ENCODE results near the gene ACTR1A.

- TF ChIP-seq CTCF (IDR thresholded peaks at IDR 0.05) (no peak), POLR2A (IDR thresholded peaks at IDR 0.05) (no peak)
Measured at GRCh38 chr10:102502029-102502336, 529 bp downstream of the ACTR1A start.
